Fibroblast of lung (primary cell): ENCODE measurements around the gene TIGIT.

Source experiments
- CTCF ChIP-seq, 2 donors: IDR thresholded peaks in 1 of 2; conservative IDR thresholded peaks in 1 of 2; 1 replicate in 1 of 2; 2 replicates in 1 of 2; pipeline ENCODE4 v1.5.1; 2011 to 2012; ENCODE audit warnings: low read length in 2 of 2, control low read depth in 1 of 2, inconsistent platforms in 1 of 2, low read depth in 1 of 2, mild to moderate bottlenecking in 1 of 2
- EZH2 ChIP-seq: IDR thresholded peaks from 2 replicates; pipeline ENCODE4 v1.5.1; 2012; ENCODE audit warnings: low read length, control low read depth, mild to moderate bottlenecking; ENCODE audit errors: missing control alignments

- TF ChIP-seq EZH2 (no peak), CTCF (conservative IDR thresholded peaks at IDR 0.05 in 1 of 2, IDR thresholded peaks at IDR 0.05 in 1 of 2; ENCODE audit: low read depth in 1 of 2, low read length in 2 of 2) (no peak)
Observed at GRCh38 chr3:114355653-114356052, 61.8 kb downstream of the TIGIT start.
